K562 (cell line): ENCODE data around the gene TMC2. TPM values are rescaled to one million over a fixed set of nuclear protein-coding genes. Genes with fewer than 3 reads are reported as not detected.

ENCODE experiments used
- NR4A1 ChIP-seq, 2 experiments: fragments of 250-450 bp in 1 of 2; fragments of 450-650 bp in 1 of 2; sonication (Bioruptor Pico) in 1 of 2; IDR thresholded peaks; 2 replicates each; pipeline versions ENCODE4 v1.4.0 to v1.6.1; 2016 to 2020; ENCODE audit warnings: mild to moderate bottlenecking in 2 of 2, missing compliant biosample characterization in 1 of 2, missing genetic modification characterization in 1 of 2, moderate library complexity in 1 of 2
- ZNF263 ChIP-seq: sonication (generic); formaldehyde crosslinking; IDR thresholded peaks from 2 replicates; pipeline ENCODE4 v1.8.0; 2022; ENCODE audit warnings: mild to moderate bottlenecking, missing genetic modification reagents, borderline replicate concordance
- ZSCAN29 ChIP-seq: fragments of 450-650 bp; IDR thresholded peaks from 2 replicates; pipeline ENCODE4 v1.6.1; 2017
- polyA plus RNA-seq, 8 experiments: library from polyadenylated mRNA; depleted of rRNA in 4 of 8; stranded (reverse) in 5 of 8; unstranded in 3 of 8; fragments of >200 nt; fragmentation: Nextera tagmentation in 2 of 8; fragmentation: Illumina TruSeq in 1 of 8; extraction: Ambion mirVana in 2 of 8; extraction: Trizol in 1 of 8; gene quantifications; 2 replicates each; pipeline versions ENCODE4 v1.2.1 to v1.2.3, GENCODE V29; 2011 to 2014; ENCODE audit warnings: inconsistent platforms in 1 of 8, missing spikeins in 1 of 8
- total RNA-seq, 7 experiments: library from RNA; depleted of rRNA in 6 of 7; stranded (reverse); fragments of >200 nt in 6 of 7; fragmentation: Illumina TruSeq in 2 of 7; extraction: Trizol in 2 of 7; gene quantifications; 2 replicates each; pipeline versions ENCODE4 v1.2.1 to v1.2.3, GENCODE V29; 2011 to 2021; ENCODE audit warnings: low replicate concordance in 1 of 7
- TF ChIP-seq, protein P1 (sequence below): fragments of 200-600 bp; sonication (generic); IDR thresholded peaks from one replicate; pipeline ENCODE4 v1.6.1; 2012; ENCODE audit warnings: mild to moderate bottlenecking, low read depth, low read length, inconsistent platforms

The TMC2 gene
- total and polyA plus RNA-seq, 9 of the 15 experiments (the other 6 are each of a cell fraction or from before 2014, with no cell fraction given) = not detected

- TF ChIP-seq, protein P1, sequence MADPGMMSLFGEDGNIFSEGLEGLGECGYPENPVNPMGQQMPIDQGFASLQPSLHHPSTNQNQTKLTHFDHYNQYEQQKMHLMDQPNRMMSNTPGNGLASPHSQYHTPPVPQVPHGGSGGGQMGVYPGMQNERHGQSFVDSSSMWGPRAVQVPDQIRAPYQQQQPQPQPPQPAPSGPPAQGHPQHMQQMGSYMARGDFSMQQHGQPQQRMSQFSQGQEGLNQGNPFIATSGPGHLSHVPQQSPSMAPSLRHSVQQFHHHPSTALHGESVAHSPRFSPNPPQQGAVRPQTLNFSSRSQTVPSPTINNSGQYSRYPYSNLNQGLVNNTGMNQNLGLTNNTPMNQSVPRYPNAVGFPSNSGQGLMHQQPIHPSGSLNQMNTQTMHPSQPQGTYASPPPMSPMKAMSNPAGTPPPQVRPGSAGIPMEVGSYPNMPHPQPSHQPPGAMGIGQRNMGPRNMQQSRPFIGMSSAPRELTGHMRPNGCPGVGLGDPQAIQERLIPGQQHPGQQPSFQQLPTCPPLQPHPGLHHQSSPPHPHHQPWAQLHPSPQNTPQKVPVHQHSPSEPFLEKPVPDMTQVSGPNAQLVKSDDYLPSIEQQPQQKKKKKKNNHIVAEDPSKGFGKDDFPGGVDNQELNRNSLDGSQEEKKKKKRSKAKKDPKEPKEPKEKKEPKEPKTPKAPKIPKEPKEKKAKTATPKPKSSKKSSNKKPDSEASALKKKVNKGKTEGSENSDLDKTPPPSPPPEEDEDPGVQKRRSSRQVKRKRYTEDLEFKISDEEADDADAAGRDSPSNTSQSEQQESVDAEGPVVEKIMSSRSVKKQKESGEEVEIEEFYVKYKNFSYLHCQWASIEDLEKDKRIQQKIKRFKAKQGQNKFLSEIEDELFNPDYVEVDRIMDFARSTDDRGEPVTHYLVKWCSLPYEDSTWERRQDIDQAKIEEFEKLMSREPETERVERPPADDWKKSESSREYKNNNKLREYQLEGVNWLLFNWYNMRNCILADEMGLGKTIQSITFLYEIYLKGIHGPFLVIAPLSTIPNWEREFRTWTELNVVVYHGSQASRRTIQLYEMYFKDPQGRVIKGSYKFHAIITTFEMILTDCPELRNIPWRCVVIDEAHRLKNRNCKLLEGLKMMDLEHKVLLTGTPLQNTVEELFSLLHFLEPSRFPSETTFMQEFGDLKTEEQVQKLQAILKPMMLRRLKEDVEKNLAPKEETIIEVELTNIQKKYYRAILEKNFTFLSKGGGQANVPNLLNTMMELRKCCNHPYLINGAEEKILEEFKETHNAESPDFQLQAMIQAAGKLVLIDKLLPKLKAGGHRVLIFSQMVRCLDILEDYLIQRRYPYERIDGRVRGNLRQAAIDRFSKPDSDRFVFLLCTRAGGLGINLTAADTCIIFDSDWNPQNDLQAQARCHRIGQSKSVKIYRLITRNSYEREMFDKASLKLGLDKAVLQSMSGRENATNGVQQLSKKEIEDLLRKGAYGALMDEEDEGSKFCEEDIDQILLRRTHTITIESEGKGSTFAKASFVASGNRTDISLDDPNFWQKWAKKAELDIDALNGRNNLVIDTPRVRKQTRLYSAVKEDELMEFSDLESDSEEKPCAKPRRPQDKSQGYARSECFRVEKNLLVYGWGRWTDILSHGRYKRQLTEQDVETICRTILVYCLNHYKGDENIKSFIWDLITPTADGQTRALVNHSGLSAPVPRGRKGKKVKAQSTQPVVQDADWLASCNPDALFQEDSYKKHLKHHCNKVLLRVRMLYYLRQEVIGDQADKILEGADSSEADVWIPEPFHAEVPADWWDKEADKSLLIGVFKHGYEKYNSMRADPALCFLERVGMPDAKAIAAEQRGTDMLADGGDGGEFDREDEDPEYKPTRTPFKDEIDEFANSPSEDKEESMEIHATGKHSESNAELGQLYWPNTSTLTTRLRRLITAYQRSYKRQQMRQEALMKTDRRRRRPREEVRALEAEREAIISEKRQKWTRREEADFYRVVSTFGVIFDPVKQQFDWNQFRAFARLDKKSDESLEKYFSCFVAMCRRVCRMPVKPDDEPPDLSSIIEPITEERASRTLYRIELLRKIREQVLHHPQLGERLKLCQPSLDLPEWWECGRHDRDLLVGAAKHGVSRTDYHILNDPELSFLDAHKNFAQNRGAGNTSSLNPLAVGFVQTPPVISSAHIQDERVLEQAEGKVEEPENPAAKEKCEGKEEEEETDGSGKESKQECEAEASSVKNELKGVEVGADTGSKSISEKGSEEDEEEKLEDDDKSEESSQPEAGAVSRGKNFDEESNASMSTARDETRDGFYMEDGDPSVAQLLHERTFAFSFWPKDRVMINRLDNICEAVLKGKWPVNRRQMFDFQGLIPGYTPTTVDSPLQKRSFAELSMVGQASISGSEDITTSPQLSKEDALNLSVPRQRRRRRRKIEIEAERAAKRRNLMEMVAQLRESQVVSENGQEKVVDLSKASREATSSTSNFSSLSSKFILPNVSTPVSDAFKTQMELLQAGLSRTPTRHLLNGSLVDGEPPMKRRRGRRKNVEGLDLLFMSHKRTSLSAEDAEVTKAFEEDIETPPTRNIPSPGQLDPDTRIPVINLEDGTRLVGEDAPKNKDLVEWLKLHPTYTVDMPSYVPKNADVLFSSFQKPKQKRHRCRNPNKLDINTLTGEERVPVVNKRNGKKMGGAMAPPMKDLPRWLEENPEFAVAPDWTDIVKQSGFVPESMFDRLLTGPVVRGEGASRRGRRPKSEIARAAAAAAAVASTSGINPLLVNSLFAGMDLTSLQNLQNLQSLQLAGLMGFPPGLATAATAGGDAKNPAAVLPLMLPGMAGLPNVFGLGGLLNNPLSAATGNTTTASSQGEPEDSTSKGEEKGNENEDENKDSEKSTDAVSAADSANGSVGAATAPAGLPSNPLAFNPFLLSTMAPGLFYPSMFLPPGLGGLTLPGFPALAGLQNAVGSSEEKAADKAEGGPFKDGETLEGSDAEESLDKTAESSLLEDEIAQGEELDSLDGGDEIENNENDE = no peak
- TF ChIP-seq ZSCAN29 (no peak), ZNF263 (no peak), NR4A1 (CRISPR knock-in tag; IDR thresholded peaks at IDR 0.05) (no peak), NR4A1 (tag; IDR thresholded peaks at IDR 0.05) (no peak)
Observed at GRCh38 chr20:2520617-2521016, 15.8 kb upstream of the TMC2 start (continued).
